BE2C (cell line): ENCODE results near the gene COX4I1.

Experiments
- DNase-seq: peaks from one replicate; pipeline ENCODE4 v3.0.0-alpha.2; 2020
- H3K27me3 ChIP-seq: fragments of 250-450 bp; sonication (Bioruptor Pico); 2 replicates; pipeline ENCODE4 v1.5.1; 2020; ENCODE audit warnings: mild to moderate bottlenecking
- H3K36me3 ChIP-seq: fragments of 250-450 bp; sonication (Bioruptor Pico); 2 replicates; pipeline ENCODE4 v1.5.1; 2020; ENCODE audit warnings: mild to moderate bottlenecking
- H3K4me1 ChIP-seq: fragments of 250-450 bp; sonication (Bioruptor Pico); 2 replicates; pipeline ENCODE4 v1.5.1; 2020
- H3K4me3 ChIP-seq: 2 replicates; pipeline ENCODE4 v1.5.1; 2011; ENCODE audit warnings: low read depth, low read length
- H3K9me3 ChIP-seq: fragments of 250-450 bp; sonication (Bioruptor Pico); 2 replicates; pipeline ENCODE4 v1.5.1; 2020
- TF ChIP-seq, protein P1 (sequence below): IDR thresholded peaks from 2 replicates; pipeline ENCODE4 v1.5.1; 2012; ENCODE audit warnings: mild to moderate bottlenecking, low read depth, low read length

The COX4I1 gene

DNA sequence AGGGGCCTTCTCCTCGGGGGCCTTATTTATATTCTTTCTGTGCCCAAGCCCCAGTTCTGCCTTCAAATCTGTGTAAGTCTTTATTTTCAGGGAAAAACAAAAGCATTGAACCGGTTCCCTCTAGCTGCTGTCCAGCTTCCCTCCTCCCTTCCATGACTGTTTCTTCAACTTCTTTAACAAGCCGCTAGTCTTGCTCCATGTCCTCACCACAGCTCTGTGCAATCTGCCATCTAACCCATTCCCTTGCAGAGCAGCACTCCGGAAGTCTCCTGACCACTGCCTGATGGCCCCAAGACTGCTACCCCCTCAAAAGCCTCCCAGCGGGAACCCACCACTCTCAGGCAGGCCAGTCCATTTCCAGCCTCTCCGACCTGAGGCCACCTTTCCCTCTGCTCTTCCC lies 17.0 kb upstream of the COX4I1 start:
- H3K36me3 ChIP-seq, result peaks cover 67% of the 10 kb centered on the region
- TF ChIP-seq, protein P1, sequence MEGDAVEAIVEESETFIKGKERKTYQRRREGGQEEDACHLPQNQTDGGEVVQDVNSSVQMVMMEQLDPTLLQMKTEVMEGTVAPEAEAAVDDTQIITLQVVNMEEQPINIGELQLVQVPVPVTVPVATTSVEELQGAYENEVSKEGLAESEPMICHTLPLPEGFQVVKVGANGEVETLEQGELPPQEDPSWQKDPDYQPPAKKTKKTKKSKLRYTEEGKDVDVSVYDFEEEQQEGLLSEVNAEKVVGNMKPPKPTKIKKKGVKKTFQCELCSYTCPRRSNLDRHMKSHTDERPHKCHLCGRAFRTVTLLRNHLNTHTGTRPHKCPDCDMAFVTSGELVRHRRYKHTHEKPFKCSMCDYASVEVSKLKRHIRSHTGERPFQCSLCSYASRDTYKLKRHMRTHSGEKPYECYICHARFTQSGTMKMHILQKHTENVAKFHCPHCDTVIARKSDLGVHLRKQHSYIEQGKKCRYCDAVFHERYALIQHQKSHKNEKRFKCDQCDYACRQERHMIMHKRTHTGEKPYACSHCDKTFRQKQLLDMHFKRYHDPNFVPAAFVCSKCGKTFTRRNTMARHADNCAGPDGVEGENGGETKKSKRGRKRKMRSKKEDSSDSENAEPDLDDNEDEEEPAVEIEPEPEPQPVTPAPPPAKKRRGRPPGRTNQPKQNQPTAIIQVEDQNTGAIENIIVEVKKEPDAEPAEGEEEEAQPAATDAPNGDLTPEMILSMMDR, result no peak

DNA sequence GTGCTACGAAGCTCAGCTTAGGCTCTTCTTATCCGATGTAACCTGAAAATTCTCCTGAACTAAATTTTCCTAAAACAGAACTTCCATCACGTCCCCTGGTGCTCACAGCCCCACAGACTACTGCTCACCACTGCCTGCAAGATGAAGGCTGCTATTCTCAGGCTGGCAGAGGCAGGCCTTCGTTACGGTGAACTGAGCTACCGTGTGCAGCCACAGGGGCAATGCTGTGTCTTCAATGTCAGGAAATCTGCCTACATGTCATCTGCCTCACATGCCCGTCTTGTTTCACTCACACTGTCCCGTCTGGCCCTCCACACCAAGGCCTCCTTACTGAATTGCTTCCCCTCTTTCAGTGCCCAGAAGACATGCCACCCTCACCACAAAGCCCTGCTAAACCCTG lies 16.1 kb upstream of the COX4I1 start:
- Histone ChIP-seq H3K27me3 (no peaks in the 10 kb centered on the region), H3K36me3 (peaks cover 69% of the 10 kb centered on the region), H3K4me3 (no peak overlapping the region), H3K4me1 (no peaks in the 10 kb centered on the region), H3K9me3 (no peaks in the 10 kb centered on the region)
- DNase-seq, result no peak
- TF ChIP-seq, protein P1, result no peak

More for the DNA sequence above, 17.0 kb upstream of the COX4I1 start:
- H3K9me3 ChIP-seq, result no peaks in the 10 kb centered on the region
- no peak overlapping the region for H3K4me3 ChIP-seq
- H3K4me1 ChIP-seq, result no peaks in the 10 kb centered on the region
- H3K27me3 ChIP-seq, result no peaks in the 10 kb centered on the region
- DNase-seq, result no peak

DNA sequence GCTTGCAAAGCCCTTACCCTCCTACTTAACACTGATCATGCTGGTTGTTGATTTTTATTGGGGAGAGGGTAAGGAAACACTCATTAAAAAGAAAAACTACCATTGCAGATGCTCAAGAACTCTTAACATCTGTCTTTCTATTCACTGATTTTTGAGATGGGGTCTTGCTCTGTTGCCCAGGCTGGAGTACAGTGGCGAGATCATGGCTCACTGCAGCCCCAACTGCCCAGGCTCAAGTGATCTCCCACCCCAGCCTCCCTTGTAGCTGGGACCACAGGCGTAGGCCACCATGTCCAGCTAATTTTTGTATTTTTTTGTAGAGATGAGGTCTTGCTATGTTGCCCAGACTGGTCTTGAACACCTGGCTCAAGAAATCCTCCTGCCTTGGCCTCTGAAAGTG lies 14.7 kb upstream of the COX4I1 start:
- no peak for DNase-seq
- H3K27me3 ChIP-seq, result no peaks in the 10 kb centered on the region
- TF ChIP-seq, protein P1, result no peak
- no peak overlapping the region for H3K4me3 ChIP-seq
- H3K36me3 ChIP-seq, result peaks cover 67% of the 10 kb centered on the region
- no peaks in the 10 kb centered on the region for H3K9me3 ChIP-seq
- H3K4me1 ChIP-seq, result no peaks in the 10 kb centered on the region

DNA sequence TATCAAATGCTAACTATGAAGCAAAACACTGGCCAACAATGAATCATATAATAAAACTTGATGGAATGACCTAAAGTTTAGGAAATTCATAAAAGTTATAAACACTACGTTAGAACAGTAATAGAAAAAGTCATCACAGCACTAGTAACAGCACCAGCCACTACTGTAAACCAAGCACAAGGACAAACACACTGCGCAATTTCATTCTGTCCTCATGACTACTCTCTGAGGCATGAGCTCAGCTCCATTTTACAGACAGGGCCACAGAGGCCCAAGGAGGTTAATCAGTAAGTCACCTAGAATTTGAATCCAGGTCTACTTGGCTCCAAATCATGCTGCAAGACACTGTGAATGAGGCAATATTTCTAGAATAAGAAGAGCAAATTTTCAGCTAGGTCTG lies 13.6 kb upstream of the COX4I1 start:
- H3K4me3 ChIP-seq, result no peak overlapping the region
- no peaks in the 10 kb centered on the region for H3K9me3 ChIP-seq
- H3K27me3 ChIP-seq, result no peaks in the 10 kb centered on the region
- peaks cover 60% of the 10 kb centered on the region for H3K36me3 ChIP-seq
- no peak for DNase-seq
- TF ChIP-seq, protein P1, result no peak
- no peaks in the 10 kb centered on the region for H3K4me1 ChIP-seq

DNA sequence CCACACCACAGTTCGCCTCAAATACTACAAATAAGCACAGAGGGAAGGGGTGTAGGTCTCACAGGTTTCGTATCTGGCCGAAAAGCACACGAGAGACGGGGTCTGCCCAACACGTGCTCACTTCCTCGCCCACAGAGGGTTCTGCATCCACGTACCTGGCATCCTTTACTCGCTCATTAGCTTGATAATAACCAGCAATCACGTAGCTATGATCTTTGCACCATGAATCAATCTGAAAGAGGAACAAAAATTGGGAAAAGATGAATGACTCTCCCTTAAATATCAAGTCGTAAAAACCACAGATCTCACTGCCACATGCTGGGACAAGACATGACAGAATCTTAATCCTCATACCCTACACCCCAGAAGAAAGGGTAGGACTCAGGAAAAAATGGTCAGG lies 10.7 kb upstream of the COX4I1 start:
- no peak for DNase-seq
- Histone ChIP-seq H3K4me1 (no peaks in the 10 kb centered on the region), H3K36me3 (peaks cover 75% of the 10 kb centered on the region), H3K4me3 (no peak overlapping the region), H3K9me3 (peaks cover 3% of the 10 kb centered on the region; the same call in 1 of the 2 replicates), H3K27me3 (no peaks in the 10 kb centered on the region)
- TF ChIP-seq, protein P1, result no peak

DNA sequence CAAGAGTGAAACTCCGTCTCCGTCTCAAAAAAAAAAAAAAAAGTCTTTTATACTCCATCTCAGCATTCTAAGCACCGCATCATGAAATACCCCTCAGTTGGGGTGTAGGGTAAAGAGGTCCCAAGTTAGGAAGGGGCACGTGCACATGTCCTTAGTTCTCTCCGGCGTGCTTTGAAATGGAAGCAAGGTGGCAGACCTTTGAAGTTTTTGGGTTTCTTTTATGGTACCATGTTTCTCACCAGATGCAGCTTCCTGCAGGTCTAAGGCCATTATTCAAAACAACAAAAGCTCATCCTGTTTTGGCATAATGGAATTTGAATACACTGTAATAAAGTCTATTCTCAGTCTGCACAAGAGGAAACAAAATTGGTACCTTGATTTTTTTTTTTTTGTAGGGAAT lies 9.7 kb upstream of the COX4I1 start:
- Histone ChIP-seq H3K36me3 (peaks cover 78% of the 10 kb centered on the region), H3K27me3 (no peaks in the 10 kb centered on the region), H3K4me1 (no peaks in the 10 kb centered on the region), H3K4me3 (no peak overlapping the region), H3K9me3 (peaks cover 3% of the 10 kb centered on the region; the same call in 1 of the 2 replicates)
- TF ChIP-seq, protein P1, result no peak
- DNase-seq, result no peak
